DOHH2 (cell line): ENCODE results near the gene TMPO.

Experiments used
- CTCF ChIP-seq: fragments of 200-600 bp; sonication (generic); IDR thresholded peaks from one replicate; pipeline ENCODE4 v1.5.1; 2014; ENCODE audit warnings: antibody characterized with exemption, mild to moderate bottlenecking, low read depth, low read length; ENCODE audit not compliant: poor library complexity, severe bottlenecking
- EZH2phosphoT487 ChIP-seq: fragments of 200-600 bp; sonication (generic); IDR thresholded peaks from 2 replicates; pipeline ENCODE4 v1.6.1; 2017; ENCODE audit warnings: borderline replicate concordance, mild to moderate bottlenecking, antibody characterized with exemption, low read length, moderate library complexity, mixed read lengths

- TF ChIP-seq CTCF, result no peak
- no peak for TF ChIP-seq EZH2phosphoT487
Measured at GRCh38 chr12:98513379-98514322, 1.7 kb upstream of the TMPO start.
